Measurements from ENCODE around the gene HCN4. TPM values are rescaled to one million over a fixed set of nuclear protein-coding genes. Genes with fewer than 3 reads are reported as not detected.

HCN4 gene
- polyA plus RNA-seq, 3 donors = 0.87 to 1.2 (median 1.1) TPM

- no peak for DNase-seq (ENCODE audit: extremely low read depth in 1 of 11, low read depth in 9 of 11, low spot score in 4 of 11)
These were observed 13.0 kb downstream of the HCN4 start for GRCh38 chr15:73355612-73356265.

DNA sequence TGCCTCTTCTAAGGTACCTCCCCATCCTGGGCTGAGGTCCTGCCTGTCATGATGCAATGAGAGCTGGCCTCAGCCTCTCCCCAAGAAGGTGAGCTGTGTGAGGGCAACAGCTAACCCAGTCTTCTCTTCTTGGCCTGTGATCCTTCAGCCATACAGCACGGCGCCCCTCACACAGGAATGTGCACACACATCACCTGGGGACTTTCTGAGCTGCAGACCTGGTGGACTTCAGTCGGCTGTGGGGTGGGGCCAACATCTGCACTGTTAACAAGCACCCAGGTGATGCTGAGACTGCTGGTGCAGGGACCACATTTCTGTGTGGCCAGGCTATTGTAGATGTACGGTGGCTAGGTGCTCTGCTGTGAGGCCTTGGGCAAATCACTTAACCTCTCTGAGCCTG, 14.5 kb downstream of the HCN4 start:
- DNase-seq (ENCODE audit: extremely low read depth in 1 of 11, low read depth in 9 of 11, low spot score in 4 of 11) = no peak

DNA sequence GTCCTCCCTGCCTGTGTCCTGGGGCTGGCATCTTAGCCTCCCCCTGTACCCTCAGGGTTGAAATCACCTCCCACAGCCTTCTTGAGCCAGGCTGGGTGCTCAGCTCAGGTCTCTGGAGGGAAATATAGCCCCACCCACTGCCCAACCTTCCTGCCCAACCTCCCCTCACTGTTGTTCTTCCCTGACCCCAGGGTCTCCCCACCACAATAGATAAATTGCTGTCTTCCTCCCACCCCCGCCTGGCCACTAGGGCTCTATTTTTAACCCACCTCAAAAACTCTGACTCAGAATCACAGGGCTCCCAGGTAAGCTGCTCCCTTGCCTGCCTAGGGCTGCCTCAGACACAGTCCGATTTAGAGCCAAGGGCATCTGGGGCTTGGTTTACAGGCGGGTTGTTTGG, 15.0 kb downstream of the HCN4 start:
- no peak for DNase-seq (ENCODE audit: extremely low read depth in 1 of 11, low read depth in 9 of 11, low spot score in 4 of 11)

- DNase-seq (ENCODE audit: extremely low read depth in 1 of 11, low read depth in 9 of 11, low spot score in 4 of 11) = no peak
These were observed 16.7 kb downstream of the HCN4 start for GRCh38 chr15:73352082-73352481.

DNA sequence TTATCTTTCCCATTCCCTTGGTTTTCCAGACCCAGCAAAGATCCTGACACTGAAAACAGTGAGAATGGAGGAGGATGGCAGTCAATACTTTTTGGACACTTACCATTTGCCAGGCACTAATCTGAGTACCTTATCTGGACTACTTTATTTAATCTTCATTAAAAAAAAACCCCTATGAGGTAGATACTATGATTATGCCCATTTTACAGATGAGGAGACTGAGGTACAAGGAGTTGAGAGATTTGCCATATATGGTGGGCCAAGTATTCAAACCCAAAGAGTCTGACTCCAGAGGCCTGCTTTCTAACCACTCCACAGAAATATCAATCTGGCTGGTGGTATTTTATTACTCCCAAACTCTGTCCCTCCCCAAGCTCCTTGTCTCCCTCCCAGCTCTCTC, 19.6 kb downstream of the HCN4 start:
- no peak for DNase-seq (ENCODE audit: extremely low read depth in 1 of 11, low read depth in 9 of 11, low spot score in 4 of 11)

GRCh38 chr15:73346735-73347312, 21.9 kb downstream of the HCN4 start:
- peak in 10 of 11 donors; percentile 56 to 80 (median 73) for DNase-seq (ENCODE audit: extremely low read depth in 1 of 11, low read depth in 9 of 11, low spot score in 4 of 11)

DNA sequence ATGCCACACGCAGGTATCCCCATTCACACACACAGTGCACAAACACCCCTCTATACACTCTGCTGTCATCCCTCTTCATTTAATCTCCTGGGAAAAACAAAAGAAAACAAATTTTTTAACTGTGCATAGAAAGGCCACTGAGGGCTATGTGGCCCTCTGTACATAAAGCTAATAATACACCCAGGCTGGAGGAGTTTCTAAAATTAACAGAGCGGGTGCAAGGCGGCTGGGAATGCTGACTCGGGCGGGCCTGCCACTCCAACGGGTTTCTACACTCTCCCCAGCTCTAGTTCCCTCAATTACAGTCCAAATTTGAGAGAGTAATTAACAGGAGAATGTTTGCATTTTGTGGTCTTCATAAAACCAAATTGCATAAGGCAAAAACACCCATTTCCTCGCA, 23.1 kb downstream of the HCN4 start:
- DNase-seq (ENCODE audit: extremely low read depth in 1 of 11, low read depth in 9 of 11, low spot score in 4 of 11) = no peak

DNA sequence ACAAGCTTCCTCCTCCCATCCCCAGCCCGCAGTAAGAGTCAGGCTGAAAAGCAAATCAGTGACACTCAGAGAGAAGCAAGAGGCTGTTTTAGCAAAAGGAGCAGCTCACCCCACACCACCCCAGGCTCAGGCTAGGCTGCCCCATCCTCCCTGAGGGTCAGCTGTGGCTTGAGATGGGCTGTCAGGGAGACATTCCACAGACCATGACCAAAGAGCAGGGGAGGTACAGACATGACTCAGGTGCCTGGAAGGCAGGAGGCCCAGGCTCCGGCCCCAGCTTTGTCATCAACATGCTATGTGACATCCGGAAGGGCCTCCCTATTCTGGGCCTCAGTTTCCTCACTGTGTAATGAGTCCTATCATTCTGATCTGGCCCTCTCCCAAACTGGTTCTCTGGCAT, 24.7 kb downstream of the HCN4 start:
- no peak for DNase-seq (ENCODE audit: extremely low read depth in 1 of 11, low read depth in 9 of 11, low spot score in 4 of 11)

GRCh38 chr15:73341886-73342600, 26.7 kb downstream of the HCN4 start:
- DNase-seq (ENCODE audit: extremely low read depth in 1 of 11, low read depth in 9 of 11, low spot score in 4 of 11) = no peak

- no peak for DNase-seq (ENCODE audit: extremely low read depth in 1 of 11, low read depth in 9 of 11, low spot score in 4 of 11)
These were observed 28.1 kb downstream of the HCN4 start for GRCh38 chr15:73340502-73341192.

- no peak for DNase-seq (ENCODE audit: extremely low read depth in 1 of 11, low read depth in 9 of 11, low spot score in 4 of 11)
These were observed 30.0 kb downstream of the HCN4 start for GRCh38 chr15:73338606-73339374.

DNA sequence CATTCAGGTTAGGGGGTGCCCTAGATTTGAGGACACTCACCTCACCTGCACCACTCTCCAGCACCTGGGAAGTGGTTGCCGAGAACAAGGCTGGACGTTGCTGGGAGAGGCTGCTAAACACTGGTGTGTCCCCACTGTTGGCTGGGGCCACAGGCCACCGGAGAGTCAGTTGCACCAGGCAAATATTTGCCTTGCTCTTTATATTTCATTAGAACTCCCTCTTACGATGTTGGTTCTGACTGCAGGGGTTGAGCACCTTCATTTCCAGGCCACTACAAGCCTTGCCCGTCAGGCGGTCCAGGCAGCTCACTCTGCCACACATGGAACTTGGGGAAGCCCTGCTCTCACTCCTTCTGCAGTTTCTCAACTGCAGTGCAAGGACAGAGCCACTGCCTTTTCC, 30.7 kb downstream of the HCN4 start:
- no peak for DNase-seq (ENCODE audit: extremely low read depth in 1 of 11, low read depth in 9 of 11, low spot score in 4 of 11)

GRCh38 chr15:73337187-73337586, 31.6 kb downstream of the HCN4 start:
- DNase-seq (ENCODE audit: extremely low read depth in 1 of 11, low read depth in 9 of 11, low spot score in 4 of 11) = no peak

- no peak for DNase-seq (ENCODE audit: extremely low read depth in 1 of 11, low read depth in 9 of 11, low spot score in 4 of 11)
These were observed 32.0 kb downstream of the HCN4 start for GRCh38 chr15:73336756-73337155.

DNA sequence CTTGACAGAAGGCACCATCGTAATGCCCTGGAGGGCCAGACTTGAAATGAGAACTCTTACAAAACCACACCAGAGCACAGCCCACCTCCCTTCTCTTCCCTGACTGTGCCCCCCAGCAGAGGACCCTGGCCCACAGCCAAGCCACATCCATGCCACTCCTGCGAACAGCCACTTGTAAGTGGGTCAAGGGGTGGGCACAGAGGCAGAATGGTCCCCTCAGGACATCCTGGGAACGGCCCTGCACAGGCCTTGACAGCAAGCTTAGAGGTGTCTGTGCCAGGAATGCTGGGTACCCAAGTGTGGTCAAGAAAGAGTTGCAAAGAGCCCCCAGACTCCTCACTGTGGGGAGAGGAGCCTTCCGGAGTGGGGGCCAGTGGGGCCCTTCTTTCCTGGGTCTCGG, 33.3 kb downstream of the HCN4 start:
- DNase-seq (ENCODE audit: extremely low read depth in 1 of 11, low read depth in 9 of 11, low spot score in 4 of 11) = no peak

- no peak for DNase-seq (ENCODE audit: extremely low read depth in 1 of 11, low read depth in 9 of 11, low spot score in 4 of 11)
These were observed 33.7 kb downstream of the HCN4 start for GRCh38 chr15:73335026-73335425.

DNA sequence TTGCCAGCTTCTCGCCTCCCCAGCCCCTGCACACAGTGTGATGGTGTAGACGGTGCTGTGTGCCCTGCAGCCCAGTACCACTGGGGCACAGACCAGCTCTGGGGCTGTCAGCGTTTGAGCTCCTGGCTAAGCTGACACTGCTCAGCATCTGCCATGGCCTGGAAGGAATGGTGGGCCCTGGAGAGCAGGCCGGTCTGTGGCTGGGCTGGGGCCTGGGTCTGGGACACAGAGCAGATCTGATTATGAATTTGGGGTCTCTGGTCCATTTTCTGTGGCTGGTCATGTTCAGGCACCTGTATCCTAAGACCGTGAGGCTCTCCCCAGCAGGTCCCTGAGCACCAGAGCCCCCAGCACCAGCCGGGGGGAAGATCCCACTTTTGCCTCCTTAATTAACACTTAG, 34.7 kb downstream of the HCN4 start:
- no peak for DNase-seq (ENCODE audit: extremely low read depth in 1 of 11, low read depth in 9 of 11, low spot score in 4 of 11)

DNA sequence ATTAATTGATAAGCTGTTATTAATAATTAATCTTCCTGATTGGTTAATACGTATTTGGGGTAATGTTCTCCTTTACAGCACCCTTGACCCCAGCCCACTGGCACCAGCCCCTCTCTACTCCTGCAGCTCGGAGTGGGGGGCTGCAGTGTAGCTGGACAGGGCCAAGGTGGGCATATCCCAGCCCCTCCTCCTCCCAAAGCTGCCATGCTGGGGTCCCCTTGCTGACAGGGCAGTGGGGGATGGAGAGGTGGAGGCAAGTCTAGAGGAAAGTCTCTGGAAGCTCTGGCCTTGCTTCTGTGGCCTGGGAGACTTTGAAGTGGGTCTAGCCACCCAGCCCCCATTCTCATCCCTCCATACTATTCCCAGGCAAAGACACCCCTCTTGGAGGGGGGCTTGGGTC, 35.8 kb downstream of the HCN4 start:
- no peak for DNase-seq (ENCODE audit: extremely low read depth in 1 of 11, low read depth in 9 of 11, low spot score in 4 of 11)

Data from renal cortex interstitium (tissue), 11 donors.